Brain pericyte (primary cell): ENCODE measurements around the gene SUMO2.
A peak's percentile ranks its signal among the peaks of the same experiment; 100 is the strongest.
"Not testable (repeated sequence)": the region's sequence is repeated elsewhere in the genome, so short reads cannot be mapped to it uniquely, and the experiment has no call there.

Experiments
- DNase-seq: peaks from one replicate; pipeline ENCODE4 v3.0.0-alpha.2; 2012; ENCODE audit warnings: low read depth, low spot score

The SUMO2 gene

GRCh38 chr17:75144816-75145512 is 37.8 kb downstream of the SUMO2 start:
- no peak for DNase-seq

- DNase-seq = no peak
Observed at GRCh38 chr17:75142236-75142971, 40.4 kb downstream of the SUMO2 start.

- DNase-seq = no peak
Observed at GRCh38 chr17:75138519-75138918, 44.2 kb downstream of the SUMO2 start.

GRCh38 chr17:75137762-75138161 is 45.0 kb downstream of the SUMO2 start:
- not testable (repeated sequence) for DNase-seq

- DNase-seq = no peak
Observed at GRCh38 chr17:75135946-75136345, 46.8 kb downstream of the SUMO2 start.

- no peak for DNase-seq
Observed at GRCh38 chr17:75135452-75135851, 47.3 kb downstream of the SUMO2 start.

GRCh38 chr17:75133607-75134347 is 49.0 kb downstream of the SUMO2 start:
- not testable (repeated sequence) for DNase-seq

GRCh38 chr17:75133001-75133400 is 49.8 kb downstream of the SUMO2 start:
- DNase-seq = no peak

- not testable (repeated sequence) for DNase-seq
Observed at GRCh38 chr17:75132018-75133000, 50.5 kb downstream of the SUMO2 start.

GRCh38 chr17:75131278-75132017 is 51.3 kb downstream of the SUMO2 start, which contains the start of gene NT5C:
Gene NT5C (minus strand): TSS chr17:75131742. CDS start chr17:75131707, 35 bp downstream.
- peak; percentile 31 for DNase-seq

- no peak for DNase-seq
Observed at GRCh38 chr17:75130632-75131277, 52.0 kb downstream of the SUMO2 start.

- DNase-seq = no peak
Observed at GRCh38 chr17:75130059-75130631, 52.6 kb downstream of the SUMO2 start.

- no peak for DNase-seq
Observed at GRCh38 chr17:75129576-75129975, 53.2 kb downstream of the SUMO2 start.

- no peak for DNase-seq
Observed at GRCh38 chr17:75128694-75129505, 53.9 kb downstream of the SUMO2 start.

- not testable (repeated sequence) for DNase-seq
Observed at GRCh38 chr17:75127936-75128335, 54.8 kb downstream of the SUMO2 start.

GRCh38 chr17:75126954-75127353 is 55.8 kb downstream of the SUMO2 start:
- no peak for DNase-seq

- no peak for DNase-seq
Observed at GRCh38 chr17:75125984-75126383, 56.8 kb downstream of the SUMO2 start.

- no peak for DNase-seq
Observed at GRCh38 chr17:75124819-75125162, 58.0 kb downstream of the SUMO2 start.
